Activated T-helper 2 cell treated with anti-CD3 and anti-CD28 coated beads, Interferon-gamma antibody, Interleukin-2, Interleukin-4, amounts not matched to agents 10 μg/mL and 5 μg/mL and 100 μg/mL, durations not matched to agents 14 hours and 24 hours and 36 hours (primary cell): ENCODE measurements around the gene VASP. TPM values are rescaled to one million over a fixed set of nuclear protein-coding genes. Genes with fewer than 3 reads are reported as not detected.
"Not testable (repeated sequence)": the region's sequence is repeated elsewhere in the genome, so short reads cannot be mapped to it uniquely, and the experiment has no call there.

Source experiments
- DNase-seq: peaks from one replicate; pipeline ENCODE4 v3.0.0; 2021; ENCODE audit warnings: low spot score
- H3K27ac Mint-ChIP-seq: one replicate; pipeline ENCODE4 v1.8.0; 2021; ENCODE audit warnings: mixed read lengths
- H3K27me3 Mint-ChIP-seq: one replicate; pipeline ENCODE4 v1.8.0; 2021; ENCODE audit warnings: low read depth, mixed read lengths
- H3K36me3 Mint-ChIP-seq: one replicate; pipeline ENCODE4 v1.8.0; 2021; ENCODE audit warnings: low read depth, mixed read lengths
- H3K4me1 Mint-ChIP-seq: one replicate; pipeline ENCODE4 v1.8.0; 2021; ENCODE audit warnings: low read depth, mixed read lengths
- H3K4me3 Mint-ChIP-seq: one replicate; pipeline ENCODE4 v1.8.0; 2021; ENCODE audit warnings: low read depth, mild to moderate bottlenecking, moderate library complexity, mixed read lengths
- H3K9me3 Mint-ChIP-seq: one replicate; pipeline ENCODE4 v1.8.0; 2021; ENCODE audit warnings: mixed read lengths
- intact Hi-C: fragments of 100-400 bp; cut with micrococcal nuclease; formaldehyde crosslinking; loops from one replicate; pipeline ENCODE4 v1.15.1; 2023
- total RNA-seq: library from RNA; stranded (reverse); gene quantifications from 2 replicates; pipeline ENCODE4 v1.2.3, GENCODE V29; 2022

Gene VASP
- total RNA-seq, 1 donor from 2014 or later, result 232 TPM

GRCh38 chr19:45505996-45506245 lies 1.4 kb upstream of the VASP start:
- peak overlapping the region; percentile 93 for H3K4me3 Mint-ChIP-seq
- intact Hi-C loops, result loop anchor here (1.0 to 5.0 kb wide), 6 partner anchors 9 to 186 kb away; partner anchors contain the start of genes OPA3, QPCTL, RTN2 and SNRPD2
- H3K9me3 Mint-ChIP-seq, result no peaks in the 10 kb centered on the region
- no peaks in the 10 kb centered on the region for H3K27me3 Mint-ChIP-seq
- H3K36me3 Mint-ChIP-seq, result peaks cover 22% of the 10 kb centered on the region
- peak overlapping the region; percentile 71 for H3K27ac Mint-ChIP-seq
- DNase-seq, result no peak
- H3K4me1 Mint-ChIP-seq, result peaks cover 25% of the 10 kb centered on the region

DNA sequence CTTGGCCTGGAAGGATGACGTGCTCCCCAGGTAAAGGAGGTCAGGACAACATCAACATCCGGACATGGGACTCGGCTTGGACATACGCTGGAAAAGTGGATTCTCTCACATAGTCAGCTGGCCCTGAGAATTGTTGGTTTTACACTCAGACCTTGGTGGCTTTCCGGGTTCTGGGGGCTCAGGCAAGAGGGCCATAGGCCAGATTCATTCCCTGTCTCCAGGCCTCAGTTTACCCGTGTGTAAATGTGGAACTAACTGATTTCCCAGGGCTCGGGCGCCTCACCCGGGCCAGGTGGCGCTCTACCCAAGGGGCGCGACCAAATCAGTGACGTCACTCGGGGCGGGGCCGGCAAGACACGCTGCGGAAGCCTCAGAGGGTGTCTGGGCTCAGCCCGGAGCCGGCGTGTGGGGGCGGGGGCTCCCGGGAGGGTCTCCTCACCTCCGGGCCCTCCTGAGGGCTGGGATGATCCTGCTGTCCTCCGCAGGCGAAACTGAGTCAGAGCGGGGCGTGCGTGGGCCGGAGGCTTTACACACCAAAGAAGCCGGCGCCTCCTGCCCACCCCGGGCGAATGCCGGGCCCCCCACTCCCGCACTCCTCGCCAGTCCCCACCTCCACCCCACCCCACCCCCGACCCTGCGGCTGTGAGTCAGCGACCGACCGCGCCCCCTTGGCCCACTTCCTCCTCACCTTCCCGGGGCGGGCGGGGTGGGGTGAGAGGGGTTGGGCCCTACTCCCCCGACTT lies 862 bp upstream of the VASP start:
- peak overlapping the region; percentile 93 for H3K4me3 Mint-ChIP-seq
- peaks cover 27% of the 10 kb centered on the region for H3K4me1 Mint-ChIP-seq
- H3K36me3 Mint-ChIP-seq, result peaks cover 27% of the 10 kb centered on the region
- DNase-seq, result peak; percentile 95
- no peaks in the 10 kb centered on the region for H3K9me3 Mint-ChIP-seq
- peak overlapping the region; percentile 95 for H3K27ac Mint-ChIP-seq
- intact Hi-C loops, result loop anchor here (1.0 to 5.0 kb wide), 6 partner anchors 9 to 186 kb away; partner anchors contain the start of genes OPA3, QPCTL, RTN2 and SNRPD2
- no peaks in the 10 kb centered on the region for H3K27me3 Mint-ChIP-seq

DNA sequence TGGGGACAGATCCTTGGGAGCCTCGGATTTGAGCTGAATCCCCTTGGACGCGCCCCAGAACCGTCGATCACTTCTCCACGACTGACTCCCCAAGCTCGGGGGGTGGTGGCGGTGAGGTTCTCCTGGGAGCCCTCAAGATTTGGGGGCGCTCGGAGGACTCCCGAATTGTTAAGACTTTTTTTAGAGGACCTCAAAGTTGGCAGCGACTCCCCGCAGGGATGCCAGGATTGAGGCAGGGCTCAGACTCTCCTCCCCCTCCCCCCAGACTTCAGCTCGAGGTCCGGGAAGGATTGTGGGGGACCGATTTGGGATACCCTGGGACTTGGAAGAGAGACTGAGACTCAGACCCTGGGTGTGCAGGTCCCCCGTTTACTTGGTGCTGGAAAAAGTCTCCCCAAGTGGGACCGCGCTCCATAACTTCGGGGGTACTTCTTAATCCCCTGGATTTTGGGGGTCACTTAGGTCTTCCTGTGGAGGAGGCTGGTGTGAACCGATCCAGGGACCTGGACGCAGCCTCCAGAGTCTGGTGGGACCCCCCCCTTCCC lies 665 bp downstream of the VASP start:
- Mint-ChIP-seq H3K27me3 (no peaks in the 10 kb centered on the region), H3K36me3 (peaks cover 32% of the 10 kb centered on the region), H3K4me3 (peak overlapping the region; percentile 99), H3K27ac (no peak overlapping the region), H3K4me1 (peaks cover 29% of the 10 kb centered on the region), H3K9me3 (no peaks in the 10 kb centered on the region)
- DNase-seq, result no peak
- intact Hi-C loops, result loop anchor here (2.0 to 5.0 kb wide), 4 partner anchors 15 to 184 kb away; partner anchors contain the start of genes OPA3, QPCTL and SNRPD2

DNA sequence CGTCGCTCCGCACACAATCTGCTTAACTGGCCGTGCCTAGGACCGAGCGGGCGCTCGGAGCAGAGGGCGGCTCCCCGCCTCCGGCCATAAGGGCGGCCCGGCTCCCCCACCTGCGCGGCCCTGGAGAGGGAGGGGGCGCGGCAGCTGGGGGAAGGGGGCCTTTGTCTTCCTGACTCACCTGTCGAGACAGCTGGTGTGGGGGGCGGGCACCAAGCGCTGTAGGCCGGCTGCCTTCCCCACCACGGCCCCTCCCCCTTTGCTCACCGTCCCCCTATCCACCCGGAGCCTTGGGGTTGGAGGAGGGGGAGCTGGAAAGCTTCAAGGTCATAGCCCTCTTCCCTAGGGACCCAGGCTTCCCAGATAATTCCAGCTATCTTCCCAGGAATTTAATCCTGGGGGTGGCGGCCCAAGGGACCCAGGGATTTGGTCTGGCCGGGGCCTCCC lies 1.2 kb downstream of the VASP start:
- peak; percentile 21 for DNase-seq
- Mint-ChIP-seq H3K27ac (no peak overlapping the region), H3K4me3 (peak overlapping the region; percentile 99), H3K36me3 (peaks cover 35% of the 10 kb centered on the region), H3K27me3 (no peaks in the 10 kb centered on the region), H3K9me3 (no peaks in the 10 kb centered on the region), H3K4me1 (peaks cover 34% of the 10 kb centered on the region)
- intact Hi-C loops, result loop anchor here (5.0 kb wide), 2 partner anchors 74 to 184 kb away; partner anchors contain the start of genes OPA3, QPCTL and SNRPD2

- Mint-ChIP-seq H3K4me3 (peak overlapping the region; percentile 99), H3K9me3 (no peaks in the 10 kb centered on the region), H3K4me1 (peaks cover 38% of the 10 kb centered on the region), H3K36me3 (peaks cover 39% of the 10 kb centered on the region), H3K27me3 (no peaks in the 10 kb centered on the region), H3K27ac (peak overlapping the region; percentile 90)
- intact Hi-C loops, result loop anchor here (5.0 kb wide), 2 partner anchors 73 to 183 kb away; partner anchors contain the start of genes OPA3, QPCTL and SNRPD2
- DNase-seq, result peak; percentile 33
These were observed 1.8 kb downstream of the VASP start for GRCh38 chr19:45508861-45509691.

DNA sequence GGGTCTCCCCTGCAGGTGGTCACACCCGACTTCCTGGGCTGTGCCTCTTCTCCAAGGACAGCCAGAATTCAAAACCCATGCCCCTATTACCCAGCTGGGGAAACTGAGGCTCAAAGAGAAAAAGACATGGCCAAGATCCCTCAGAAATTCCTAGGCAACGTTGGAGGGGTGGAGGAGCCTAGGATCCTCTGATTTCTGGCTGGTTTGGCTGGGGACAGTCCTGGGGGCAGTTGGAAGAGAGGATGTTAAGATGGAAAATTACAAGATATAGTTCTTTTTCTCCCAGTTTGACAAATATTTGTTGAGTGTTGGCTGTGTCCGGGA lies 2.4 kb downstream of the VASP start:
- Mint-ChIP-seq H3K9me3 (no peaks in the 10 kb centered on the region), H3K4me1 (peaks cover 39% of the 10 kb centered on the region), H3K27ac (peak overlapping the region; percentile 90), H3K4me3 (peak overlapping the region; percentile 99), H3K36me3 (peaks cover 41% of the 10 kb centered on the region), H3K27me3 (no peaks in the 10 kb centered on the region)
- intact Hi-C loops, result loop anchor here (5.0 kb wide), 2 partner anchors 73 to 183 kb away; partner anchors contain the start of genes OPA3, QPCTL and SNRPD2
- no peak for DNase-seq

DNA sequence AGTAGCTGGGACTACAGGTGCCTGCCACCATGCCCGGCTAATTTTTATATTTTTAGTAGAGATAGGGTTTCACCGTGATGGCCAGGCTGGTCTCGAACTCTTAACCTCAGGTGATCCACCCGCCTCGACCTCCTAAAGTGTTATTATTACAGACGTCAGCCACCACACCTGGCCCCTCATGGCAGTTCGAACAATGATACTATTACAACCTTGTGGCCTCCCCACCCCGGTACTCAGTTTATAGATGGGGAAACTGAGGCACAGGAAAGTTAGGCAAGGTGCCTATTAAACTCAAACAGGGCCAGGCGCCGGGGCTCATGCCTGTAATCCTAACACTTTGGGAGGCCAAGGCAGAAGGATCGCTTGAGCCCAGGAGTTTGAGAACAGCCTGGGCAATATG lies 3.1 kb downstream of the VASP start:
- H3K9me3 Mint-ChIP-seq, DNase-seq, H3K27me3 Mint-ChIP-seq, intact Hi-C loops: not testable (repeated sequence)
- Mint-ChIP-seq H3K4me1 (peaks cover 44% of the 10 kb centered on the region), H3K36me3 (peaks cover 43% of the 10 kb centered on the region), H3K4me3 (peak overlapping the region; percentile 99), H3K27ac (peak overlapping the region; percentile 90)

- Mint-ChIP-seq H3K27ac (peak overlapping the region; percentile 90), H3K9me3 (no peaks in the 10 kb centered on the region), H3K27me3 (no peaks in the 10 kb centered on the region), H3K36me3 (peaks cover 49% of the 10 kb centered on the region), H3K4me1 (peaks cover 45% of the 10 kb centered on the region), H3K4me3 (peak overlapping the region; percentile 49)
- no peak for DNase-seq
- intact Hi-C loops, result no loop called here
These were observed 3.8 kb downstream of the VASP start for GRCh38 chr19:45511074-45511473.

DNA sequence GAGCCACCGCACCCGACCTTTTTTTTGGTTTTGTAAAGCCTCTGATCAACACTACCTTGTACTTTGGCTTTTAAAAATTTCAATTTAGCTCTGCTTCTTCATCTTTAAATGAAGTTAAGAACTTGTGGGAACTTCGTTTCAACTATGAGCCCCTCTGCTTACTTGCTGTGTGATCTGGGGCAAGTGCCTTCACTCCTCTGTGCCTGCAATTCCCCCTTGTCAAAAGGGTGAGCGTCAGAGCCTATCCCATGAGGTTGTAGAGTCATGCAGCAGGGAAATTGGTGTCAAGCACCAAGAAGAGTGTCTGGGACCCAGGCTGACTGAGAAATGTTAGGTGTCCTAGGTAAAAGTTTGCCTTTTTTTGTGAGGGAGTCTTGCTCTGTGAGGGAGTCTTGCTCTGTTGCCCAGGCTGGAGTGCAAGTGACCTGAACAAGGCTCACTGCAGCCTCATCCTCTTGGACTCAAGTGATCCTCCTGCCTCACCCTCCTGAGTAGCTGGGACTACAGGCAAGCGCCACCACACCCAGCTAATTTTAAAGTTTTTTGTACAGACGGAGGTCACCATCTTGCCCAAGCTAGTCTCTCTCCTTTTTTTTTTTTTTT lies 5.7 kb downstream of the VASP start:
- intact Hi-C loops, result no loop called here
- Mint-ChIP-seq H3K9me3 (no peaks in the 10 kb centered on the region), H3K27ac (peak overlapping the region; percentile 60), H3K4me3 (no peak overlapping the region), H3K36me3 (peaks cover 63% of the 10 kb centered on the region), H3K27me3 (no peaks in the 10 kb centered on the region), H3K4me1 (peaks cover 43% of the 10 kb centered on the region)
- no peak for DNase-seq

GRCh38 chr19:45514376-45515051 lies 7.2 kb downstream of the VASP start:
- Mint-ChIP-seq H3K27me3 (no peaks in the 10 kb centered on the region), H3K4me1 (peaks cover 40% of the 10 kb centered on the region), H3K36me3 (peaks cover 62% of the 10 kb centered on the region), H3K4me3 (peak overlapping the region; percentile 58), H3K27ac (peak overlapping the region; percentile 74), H3K9me3 (no peaks in the 10 kb centered on the region)
- intact Hi-C loops, result no loop called here
- no peak for DNase-seq

DNA sequence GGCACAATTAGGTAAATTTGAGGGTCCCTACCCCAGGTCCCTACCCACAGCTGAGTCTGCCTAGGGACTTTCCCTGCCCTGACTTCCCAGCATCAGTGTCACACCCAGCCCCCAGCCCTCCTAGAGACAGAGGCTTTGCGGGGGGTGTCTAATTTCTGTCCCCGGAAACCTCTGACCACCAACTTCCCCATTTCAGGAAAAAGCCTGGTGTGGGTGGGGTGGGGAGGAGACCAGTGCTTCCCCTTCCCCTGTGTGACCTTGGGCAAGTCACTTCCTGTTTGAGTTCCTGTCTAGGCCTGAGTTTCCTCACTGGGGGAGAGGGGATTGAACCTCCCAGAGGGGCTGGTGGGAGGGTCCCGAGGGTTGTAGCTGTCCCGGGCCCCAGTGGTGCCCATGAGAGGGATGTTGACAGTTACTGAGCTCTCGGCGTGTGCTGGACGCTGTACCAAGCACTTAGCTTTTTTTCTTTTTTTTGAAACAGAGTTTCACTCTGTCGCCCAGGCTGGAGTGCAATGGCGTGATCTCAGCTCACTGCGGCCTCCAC lies 7.9 kb downstream of the VASP start:
- H3K4me1 Mint-ChIP-seq, result peaks cover 37% of the 10 kb centered on the region
- peaks cover 57% of the 10 kb centered on the region for H3K36me3 Mint-ChIP-seq
- H3K4me3 Mint-ChIP-seq, result no peak overlapping the region
- H3K27ac Mint-ChIP-seq, result peak overlapping the region; percentile 74
- H3K27me3 Mint-ChIP-seq, result no peaks in the 10 kb centered on the region
- intact Hi-C loops, result no loop called here
- no peaks in the 10 kb centered on the region for H3K9me3 Mint-ChIP-seq
- DNase-seq, result no peak
